ENCODE results near the gene SPON1.

- TF ChIP-seq POLR2A (IDR thresholded peaks at IDR 0.05) (no peak), CTCF (IDR thresholded peaks at IDR 0.05) (peak; percentile 62 to 86 (median 75)), EP300 (IDR thresholded peaks at IDR 0.05) (no peak)
Observed at GRCh38 chr11:14249121-14249963, 286.8 kb downstream of the SPON1 start.
